Vagina (tissue), 2 donors: Measurements from ENCODE around the gene MBP. TPM values are rescaled to one million over a fixed set of nuclear protein-coding genes. Genes with fewer than 3 reads are reported as not detected.

Source experiments
- DNase-seq, 2 donors: peaks; one replicate each; pipeline ENCODE4 v3.0.0-alpha.2; 2017; ENCODE audit errors: extremely low spot score in 2 of 2
- H3K27ac ChIP-seq: fragments of 200-600 bp; sonication (generic); one replicate; pipeline ENCODE4 v1.5.1; 2019
- H3K27me3 ChIP-seq: fragments of 200-600 bp; sonication (generic); one replicate; pipeline ENCODE4 v1.5.1; 2019
- H3K36me3 ChIP-seq, 2 donors: fragments of 200-600 bp; sonication (generic); one replicate each; pipeline ENCODE4 v1.5.1; 2017 to 2019
- H3K4me1 ChIP-seq: fragments of 200-600 bp; sonication (generic); one replicate; pipeline ENCODE4 v1.5.1; 2019
- H3K4me3 ChIP-seq, 2 donors: fragments of 200-600 bp; sonication (generic); 1 replicate in 1 of 2; 2 replicates in 1 of 2; pipeline ENCODE4 v1.5.1; 2016 to 2019
- H3K9me3 ChIP-seq: fragments of 200-600 bp; sonication (generic); one replicate; pipeline ENCODE4 v1.5.1; 2019
- POLR2A ChIP-seq, 2 donors: fragments of 450-650 bp; IDR thresholded peaks; one replicate each; pipeline ENCODE4 v1.6.1; 2017; ENCODE audit warnings: antibody characterized with exemption in 2 of 2, mild to moderate bottlenecking in 2 of 2, moderate library complexity in 2 of 2
- POLR2AphosphoS5 ChIP-seq, 2 donors: sonication (generic); formaldehyde crosslinking; IDR thresholded peaks; one replicate each; pipeline ENCODE4 v1.9.0; 2017; ENCODE audit warnings: antibody characterized with exemption in 2 of 2, mild to moderate bottlenecking in 2 of 2, low read depth in 1 of 2; ENCODE audit not compliant: insufficient read depth in 1 of 2
- intact Hi-C: fragments of 100-400 bp; cut with DNase I; formaldehyde crosslinking; loops from one replicate; pipeline ENCODE4 v1.15.1; 2023
- total RNA-seq: library from RNA; depleted of rRNA; stranded (reverse); fragments of >200 nt; gene quantifications from one replicate; pipeline ENCODE4 v1.2.3, GENCODE V29; 2016
- TF ChIP-seq, protein P1 (sequence below), 3 experiments: fragments of 450-650 bp in 2 of 3; fragments of 200-600 bp in 1 of 3; sonication (generic) in 1 of 3; IDR thresholded peaks; one replicate each; pipeline ENCODE4 v1.5.1; 2017 to 2019; ENCODE audit warnings: antibody characterized with exemption in 3 of 3, mild to moderate bottlenecking in 2 of 3, moderate library complexity in 2 of 3

Gene MBP
- total RNA-seq, 1 donor from 2014 or later: 33.6 TPM

DNA sequence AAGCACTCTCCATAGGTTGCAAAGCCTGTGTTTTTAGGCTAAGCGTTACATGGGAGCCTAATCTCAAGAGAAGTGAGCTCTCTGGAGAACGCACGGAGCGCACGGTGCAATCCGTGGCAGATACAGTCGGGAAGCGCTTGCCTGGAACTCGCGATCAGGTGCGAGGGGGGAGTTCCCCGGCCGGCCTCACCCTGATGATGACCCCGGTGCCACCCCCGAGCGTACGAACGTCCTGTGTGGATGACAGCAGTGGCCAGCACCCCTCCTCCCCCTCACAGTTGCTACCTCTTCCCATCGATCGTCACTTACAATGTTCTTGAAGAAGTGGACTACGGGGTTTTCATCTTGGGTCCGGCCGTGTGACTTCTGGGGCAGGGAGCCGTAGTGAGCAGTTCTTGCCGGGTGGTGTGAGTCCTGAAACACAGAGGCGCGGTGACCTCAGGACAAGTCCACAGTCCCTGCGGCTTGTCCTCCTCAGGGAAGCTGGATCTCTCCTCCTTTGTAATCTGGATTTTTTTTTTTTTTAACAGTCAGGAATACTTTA is 142.9 kb downstream of the MBP start:
- H3K27me3 ChIP-seq: no peaks in the 10 kb centered on the region
- H3K9me3 ChIP-seq: no peaks in the 10 kb centered on the region
- no peak for DNase-seq
- intact Hi-C loops: loop anchor here (10.0 kb wide), 1 partner anchor 185 kb away; no protein-coding TSS in a partner anchor
- H3K36me3 ChIP-seq: no peaks in the 10 kb centered on the region
- H3K27ac ChIP-seq: no peak overlapping the region
- no peak for TF ChIP-seq POLR2AphosphoS5 (IDR thresholded peaks at IDR 0.05; ENCODE audit: insufficient read depth in 1 of 2, low read depth in 1 of 2)
- TF ChIP-seq, protein P1, sequence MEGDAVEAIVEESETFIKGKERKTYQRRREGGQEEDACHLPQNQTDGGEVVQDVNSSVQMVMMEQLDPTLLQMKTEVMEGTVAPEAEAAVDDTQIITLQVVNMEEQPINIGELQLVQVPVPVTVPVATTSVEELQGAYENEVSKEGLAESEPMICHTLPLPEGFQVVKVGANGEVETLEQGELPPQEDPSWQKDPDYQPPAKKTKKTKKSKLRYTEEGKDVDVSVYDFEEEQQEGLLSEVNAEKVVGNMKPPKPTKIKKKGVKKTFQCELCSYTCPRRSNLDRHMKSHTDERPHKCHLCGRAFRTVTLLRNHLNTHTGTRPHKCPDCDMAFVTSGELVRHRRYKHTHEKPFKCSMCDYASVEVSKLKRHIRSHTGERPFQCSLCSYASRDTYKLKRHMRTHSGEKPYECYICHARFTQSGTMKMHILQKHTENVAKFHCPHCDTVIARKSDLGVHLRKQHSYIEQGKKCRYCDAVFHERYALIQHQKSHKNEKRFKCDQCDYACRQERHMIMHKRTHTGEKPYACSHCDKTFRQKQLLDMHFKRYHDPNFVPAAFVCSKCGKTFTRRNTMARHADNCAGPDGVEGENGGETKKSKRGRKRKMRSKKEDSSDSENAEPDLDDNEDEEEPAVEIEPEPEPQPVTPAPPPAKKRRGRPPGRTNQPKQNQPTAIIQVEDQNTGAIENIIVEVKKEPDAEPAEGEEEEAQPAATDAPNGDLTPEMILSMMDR (IDR thresholded peaks at IDR 0.05): no peak
- TF ChIP-seq POLR2A (IDR thresholded peaks at IDR 0.05): no peak
- H3K4me1 ChIP-seq: no peaks in the 10 kb centered on the region
- H3K4me3 ChIP-seq: no peak overlapping the region

DNA sequence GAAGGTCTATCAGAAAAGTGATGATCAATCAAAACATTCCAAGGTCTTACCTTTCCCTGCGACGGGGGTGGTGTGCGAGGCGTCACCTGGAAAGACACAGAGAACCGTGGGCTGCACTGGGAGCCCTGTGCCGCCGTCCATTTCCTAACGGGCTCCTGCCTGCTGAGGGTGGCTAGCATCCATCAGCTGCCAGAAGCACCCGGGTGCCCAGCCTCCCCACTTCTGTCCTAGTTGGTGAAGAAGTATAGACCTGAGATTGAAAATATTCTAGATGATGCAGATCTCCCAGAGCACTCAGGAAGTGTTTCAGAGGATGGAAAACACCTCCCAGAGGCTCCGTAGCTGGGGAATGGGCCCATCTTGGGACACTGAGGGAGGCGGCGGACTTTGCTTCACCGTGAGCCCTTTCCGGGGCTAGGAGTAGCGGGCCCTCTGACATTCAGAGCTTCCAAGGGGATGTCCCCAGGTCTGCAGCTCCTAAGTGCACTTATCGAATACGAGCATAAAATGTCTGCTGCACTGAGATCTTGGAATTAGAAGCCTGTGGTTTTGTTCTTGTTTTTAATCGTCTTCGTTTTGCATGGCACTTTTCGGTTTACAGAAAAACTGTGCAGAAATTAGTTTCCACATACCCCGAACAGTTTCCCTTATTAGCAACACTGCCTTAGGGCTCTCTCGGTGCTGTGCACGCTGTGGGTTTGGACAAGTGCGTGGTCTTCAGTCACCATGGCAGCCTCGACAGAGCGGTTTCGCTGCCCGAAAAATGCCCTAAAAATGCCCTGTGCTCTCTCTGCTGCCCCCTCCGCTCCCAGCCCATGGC is 143.5 kb downstream of the MBP start:
- H3K4me1 ChIP-seq: no peaks in the 10 kb centered on the region
- no peak overlapping the region for H3K27ac ChIP-seq
- H3K4me3 ChIP-seq: no peak overlapping the region
- no peak for DNase-seq
- no peaks in the 10 kb centered on the region for H3K36me3 ChIP-seq
- TF ChIP-seq POLR2A (IDR thresholded peaks at IDR 0.05) (no peak), POLR2AphosphoS5 (IDR thresholded peaks at IDR 0.05; ENCODE audit: insufficient read depth in 1 of 2, low read depth in 1 of 2) (no peak)
- TF ChIP-seq, protein P1 (IDR thresholded peaks at IDR 0.05): no peak
- H3K9me3 ChIP-seq: no peaks in the 10 kb centered on the region
- intact Hi-C loops: loop anchor here (10.0 kb wide), 1 partner anchor 184 kb away; no protein-coding TSS in a partner anchor
- no peaks in the 10 kb centered on the region for H3K27me3 ChIP-seq

DNA sequence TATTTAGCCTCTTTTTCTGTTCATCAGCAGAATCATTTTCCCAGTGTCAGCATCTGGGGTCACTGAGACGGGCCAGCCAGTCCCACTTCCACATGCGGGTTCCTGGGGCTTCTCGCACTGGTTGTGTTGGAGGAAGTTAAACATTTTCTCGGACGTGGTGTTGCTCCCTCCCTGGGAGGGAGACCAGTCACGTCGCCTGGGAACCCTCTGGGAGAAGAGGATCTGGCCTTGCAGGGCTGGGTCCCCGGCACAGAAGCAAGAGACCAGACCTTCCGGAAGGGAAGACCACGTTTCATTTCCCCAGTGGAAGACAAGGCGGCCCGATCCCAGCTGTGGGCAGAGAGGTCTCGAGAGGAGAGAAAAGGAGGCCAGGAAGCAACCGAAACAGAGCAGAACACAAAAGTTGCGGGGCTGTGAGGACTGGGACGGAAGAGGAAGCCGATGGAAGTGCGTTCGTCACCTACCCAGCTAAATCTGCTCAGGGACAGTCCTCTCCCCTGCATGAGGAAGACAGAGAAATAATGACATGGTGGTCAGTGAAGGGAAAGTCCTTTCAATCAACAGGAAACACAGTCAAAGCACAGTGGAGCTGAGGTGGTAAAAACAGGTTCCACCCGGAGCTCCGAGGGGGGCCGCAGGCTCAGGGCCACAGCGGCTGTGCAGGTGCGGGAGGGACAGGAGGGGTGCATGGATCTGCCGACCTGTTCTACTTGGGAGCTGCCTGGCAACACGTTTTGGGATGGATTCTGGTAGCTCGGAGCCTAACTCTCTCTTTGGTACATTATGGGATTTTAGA is 144.4 kb downstream of the MBP start:
- no peak overlapping the region for H3K4me3 ChIP-seq
- intact Hi-C loops: loop anchor here (10.0 kb wide), 1 partner anchor 183 kb away; no protein-coding TSS in a partner anchor

DNA sequence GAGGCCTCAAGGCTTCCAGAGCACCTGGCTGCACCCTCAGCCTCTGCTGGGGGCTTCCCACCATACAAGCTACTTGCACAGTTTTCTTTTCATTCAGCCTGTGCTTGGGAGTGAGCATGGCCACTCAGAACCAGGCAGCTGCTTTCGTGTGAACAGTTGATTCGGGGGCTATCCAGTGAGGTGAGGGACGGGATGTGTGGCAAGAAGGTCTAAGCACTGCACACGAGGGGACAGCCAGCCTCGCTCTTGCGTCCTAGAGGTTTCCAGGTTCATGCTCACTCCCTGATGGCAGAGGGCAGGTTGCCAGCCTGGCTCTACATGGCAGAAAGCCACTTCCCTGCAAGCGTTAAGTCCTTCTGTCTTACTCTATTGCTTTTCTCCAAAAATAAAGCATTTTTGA is 146.2 kb downstream of the MBP start:
- Histone ChIP-seq H3K27ac (no peak overlapping the region), H3K9me3 (no peaks in the 10 kb centered on the region), H3K4me3 (no peak overlapping the region), H3K36me3 (no peaks in the 10 kb centered on the region), H3K27me3 (no peaks in the 10 kb centered on the region), H3K4me1 (no peaks in the 10 kb centered on the region)
- TF ChIP-seq, protein P1 (IDR thresholded peaks at IDR 0.05): no peak
- TF ChIP-seq POLR2AphosphoS5 (IDR thresholded peaks at IDR 0.05; ENCODE audit: insufficient read depth in 1 of 2, low read depth in 1 of 2) (no peak), POLR2A (IDR thresholded peaks at IDR 0.05) (no peak)
- DNase-seq: peak; percentile 83 to 89
- intact Hi-C loops: loop anchor here (10.0 kb wide), 1 partner anchor 182 kb away; no protein-coding TSS in a partner anchor

More for the DNA sequence above, 144.4 kb downstream of the MBP start:
- H3K9me3 ChIP-seq: no peaks in the 10 kb centered on the region
- H3K27me3 ChIP-seq: no peaks in the 10 kb centered on the region
- no peak for TF ChIP-seq POLR2AphosphoS5 (IDR thresholded peaks at IDR 0.05; ENCODE audit: insufficient read depth in 1 of 2, low read depth in 1 of 2)
- TF ChIP-seq POLR2A (IDR thresholded peaks at IDR 0.05): no peak
- TF ChIP-seq, protein P1 (IDR thresholded peaks at IDR 0.05): no peak
- peak; percentile 72 to 78 for DNase-seq
- no peaks in the 10 kb centered on the region for H3K36me3 ChIP-seq
- no peak overlapping the region for H3K27ac ChIP-seq
- H3K4me1 ChIP-seq: no peaks in the 10 kb centered on the region
